ENCODE results near the gene DYNC2I2. TPM values are rescaled to one million over a fixed set of nuclear protein-coding genes. Genes with fewer than 3 reads are reported as not detected.

Gene DYNC2I2
- total RNA-seq = 100 to 1,000 TPM in 1 of 4 donors, 10 to 100 TPM in 3; 71.9 to 103 (median 95.8) TPM

GRCh38 chr9:128656416-128657343 is at the start of gene DYNC2I2:
DYNC2I2 (minus strand) TSS chr9:128656847; CDS start chr9:128656726, 121 bp downstream.
- DNase-seq = peak; percentile 87 to 98 (median 98)
- H3K4me1 ChIP-seq = no peaks in the 10 kb centered on the region

GRCh38 chr9:128706045-128706444 is 49.4 kb upstream of the DYNC2I2 start:
- H3K9me3 ChIP-seq = no peaks in the 10 kb centered on the region
- no peak overlapping the region for H3K4me3 ChIP-seq
- no peaks in the 10 kb centered on the region for H3K27me3 ChIP-seq
- H3K4me1 ChIP-seq = peaks cover 0 to 6% (median 2%) of the 10 kb centered on the region in 4 donors
- H3K36me3 ChIP-seq = no peaks in the 10 kb centered on the region
- no peak for TF ChIP-seq CTCF (IDR thresholded peaks at IDR 0.05)
- TF ChIP-seq POLR2A (IDR thresholded peaks at IDR 0.05) = no peak
- DNase-seq = peak in 1 of 3 donors; percentile 19
- H3K27ac ChIP-seq = no peak overlapping the region

More at GRCh38 chr9:128656416-128657343, at the start of gene DYNC2I2:
- H3K27ac ChIP-seq = peak within 1 kb of the TSS; percentile 93 to 97 (median 96)
- H3K9me3 ChIP-seq = no peaks in the 10 kb centered on the region
- H3K27me3 ChIP-seq = no peaks in the 10 kb centered on the region
- TF ChIP-seq CTCF (IDR thresholded peaks at IDR 0.05) = peak in 2 of 6 experiments; percentile 3 to 19
- TF ChIP-seq POLR2A (IDR thresholded peaks at IDR 0.05) = peak; percentile 23 to 27
- H3K4me3 ChIP-seq = peak within 1 kb of the TSS; percentile 73 to 97 (median 86)
- no peaks in the 10 kb centered on the region for H3K36me3 ChIP-seq

- no peaks in the 10 kb centered on the region for H3K36me3 ChIP-seq
- TF ChIP-seq POLR2A (IDR thresholded peaks at IDR 0.05) (no peak), CTCF (IDR thresholded peaks at IDR 0.05) (no peak)
- no peaks in the 10 kb centered on the region for H3K27me3 ChIP-seq
- H3K4me3 ChIP-seq = no peak overlapping the region
- DNase-seq = peak in 1 of 3 donors; percentile 46
- no peak overlapping the region for H3K27ac ChIP-seq
- H3K4me1 ChIP-seq = peaks cover 0 to 6% (median 2%) of the 10 kb centered on the region in 4 donors
- H3K9me3 ChIP-seq = no peaks in the 10 kb centered on the region
These were observed 48.7 kb upstream of the DYNC2I2 start for GRCh38 chr9:128705051-128705965.

GRCh38 chr9:128704356-128704670 is 47.7 kb upstream of the DYNC2I2 start:
- Histone ChIP-seq H3K9me3 (no peaks in the 10 kb centered on the region), H3K4me3 (no peak overlapping the region), H3K4me1 (peaks cover 0 to 6% (median 2%) of the 10 kb centered on the region in 4 donors), H3K36me3 (no peaks in the 10 kb centered on the region), H3K27me3 (no peaks in the 10 kb centered on the region), H3K27ac (peak overlapping the region in 1 of 4 donors; percentile 69)
- no peak for DNase-seq
- TF ChIP-seq POLR2A (IDR thresholded peaks at IDR 0.05) (no peak), CTCF (IDR thresholded peaks at IDR 0.05) (no peak)

- TF ChIP-seq POLR2A (IDR thresholded peaks at IDR 0.05) (no peak), CTCF (IDR thresholded peaks at IDR 0.05) (no peak)
- Histone ChIP-seq H3K9me3 (no peaks in the 10 kb centered on the region), H3K27me3 (no peaks in the 10 kb centered on the region), H3K27ac (peak overlapping the region; percentile 69 to 79 (median 74)), H3K4me1 (peaks cover 0 to 6% (median 2%) of the 10 kb centered on the region in 4 donors), H3K36me3 (no peaks in the 10 kb centered on the region), H3K4me3 (peak overlapping the region; percentile 64 to 89 (median 78))
- peak in 1 of 3 donors; percentile 47 for DNase-seq
These were observed 47.1 kb upstream of the DYNC2I2 start for GRCh38 chr9:128703616-128704355.
